Breast epithelium (tissue), 4 donors: ENCODE results near the gene OR1F1. TPM values are rescaled to one million over a fixed set of nuclear protein-coding genes. Genes with fewer than 3 reads are reported as not detected.

ENCODE experiments used
- DNase-seq, 2 donors: peaks; one replicate each; pipeline ENCODE4 v3.0.0-alpha.2; 2019; ENCODE audit warnings: low spot score in 2 of 2
- H3K27ac ChIP-seq, 2 donors: fragments of 200-600 bp; sonication (generic) in 1 of 2; one replicate each; pipeline ENCODE4 v1.5.1; 2016 to 2019; ENCODE audit warnings: mild to moderate bottlenecking in 1 of 2
- H3K27me3 ChIP-seq, 2 donors: fragments of 200-600 bp; sonication (generic) in 1 of 2; one replicate each; pipeline versions ENCODE4 v1.5.1 to v1.6.0; 2017 to 2019; ENCODE audit warnings: control low read depth in 1 of 2, mild to moderate bottlenecking in 1 of 2
- H3K36me3 ChIP-seq: fragments of 200-600 bp; one replicate; pipeline ENCODE4 v1.5.1; 2019
- H3K4me1 ChIP-seq, 2 donors: fragments of 200-600 bp; sonication (generic); one replicate each; pipeline ENCODE4 v1.5.1; 2016 to 2019; ENCODE audit warnings: control low read depth in 1 of 2
- H3K4me3 ChIP-seq, 3 donors: fragments of 200-600 bp; sonication (generic); 1 replicate in 2 of 3; 2 replicates in 1 of 3; pipeline ENCODE4 v1.5.1; 2016 to 2019; ENCODE audit warnings: mild to moderate bottlenecking in 3 of 3, moderate library complexity in 2 of 3
- H3K9me3 ChIP-seq, 2 donors: fragments of 200-600 bp; sonication (generic) in 1 of 2; one replicate each; pipeline ENCODE4 v1.5.1; 2016 to 2019; ENCODE audit warnings: control low read depth in 1 of 2
- POLR2A ChIP-seq: fragments of 450-650 bp; IDR thresholded peaks from one replicate; pipeline ENCODE4 v1.6.1; 2016; ENCODE audit warnings: antibody characterized with exemption, mild to moderate bottlenecking, moderate library complexity
- POLR2AphosphoS5 ChIP-seq, 3 donors: sonication (generic); formaldehyde crosslinking; IDR thresholded peaks; one replicate each; pipeline ENCODE4 v1.6.1; 2017; ENCODE audit warnings: antibody characterized with exemption in 3 of 3
- intact Hi-C: fragments of 100-400 bp; cut with DNase I; formaldehyde crosslinking; loops from one replicate; pipeline ENCODE4 v1.15.1; 2023; ENCODE audit warnings: low total_unique reads
- total RNA-seq, 3 donors: library from RNA; depleted of rRNA; stranded (reverse); fragments of >200 nt; gene quantifications; one replicate each; pipeline ENCODE4 v1.1.0, GENCODE V29; 2016
- TF ChIP-seq, protein P1 (sequence below), 3 donors: fragments of 450-650 bp; IDR thresholded peaks; one replicate each; pipeline ENCODE4 v1.5.1; 2016 to 2017; ENCODE audit warnings: antibody characterized with exemption in 3 of 3, mild to moderate bottlenecking in 3 of 3, moderate library complexity in 3 of 3

The OR1F1 gene
- total RNA-seq, 3 donors from 2014 or later: not detected

DNA sequence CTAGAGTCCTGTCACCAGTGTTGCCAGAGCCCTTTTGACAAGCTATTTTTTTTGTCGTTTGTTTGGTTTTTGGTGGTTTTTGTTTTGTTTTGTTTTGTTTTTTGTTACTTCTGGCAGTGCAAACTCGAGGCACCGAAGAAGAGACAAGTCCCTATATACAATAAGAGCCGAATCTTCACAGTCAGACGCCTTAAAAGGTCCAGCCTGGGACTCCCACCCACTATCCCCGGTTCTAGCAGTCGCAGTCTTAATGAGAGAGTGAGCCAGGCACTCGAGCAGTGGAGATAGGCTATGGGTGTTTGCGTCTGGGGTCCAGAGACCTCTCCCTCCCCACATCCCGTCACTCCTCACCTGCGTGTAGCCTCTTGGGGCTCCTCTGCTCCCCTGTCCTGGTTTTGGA is 1.9 kb downstream of the OR1F1 start:
- H3K4me3 ChIP-seq: no peak overlapping the region
- H3K27me3 ChIP-seq: peaks cover 17 to 97% of the 10 kb centered on the region in 2 donors
- H3K27ac ChIP-seq: no peak overlapping the region
- TF ChIP-seq, protein P1, sequence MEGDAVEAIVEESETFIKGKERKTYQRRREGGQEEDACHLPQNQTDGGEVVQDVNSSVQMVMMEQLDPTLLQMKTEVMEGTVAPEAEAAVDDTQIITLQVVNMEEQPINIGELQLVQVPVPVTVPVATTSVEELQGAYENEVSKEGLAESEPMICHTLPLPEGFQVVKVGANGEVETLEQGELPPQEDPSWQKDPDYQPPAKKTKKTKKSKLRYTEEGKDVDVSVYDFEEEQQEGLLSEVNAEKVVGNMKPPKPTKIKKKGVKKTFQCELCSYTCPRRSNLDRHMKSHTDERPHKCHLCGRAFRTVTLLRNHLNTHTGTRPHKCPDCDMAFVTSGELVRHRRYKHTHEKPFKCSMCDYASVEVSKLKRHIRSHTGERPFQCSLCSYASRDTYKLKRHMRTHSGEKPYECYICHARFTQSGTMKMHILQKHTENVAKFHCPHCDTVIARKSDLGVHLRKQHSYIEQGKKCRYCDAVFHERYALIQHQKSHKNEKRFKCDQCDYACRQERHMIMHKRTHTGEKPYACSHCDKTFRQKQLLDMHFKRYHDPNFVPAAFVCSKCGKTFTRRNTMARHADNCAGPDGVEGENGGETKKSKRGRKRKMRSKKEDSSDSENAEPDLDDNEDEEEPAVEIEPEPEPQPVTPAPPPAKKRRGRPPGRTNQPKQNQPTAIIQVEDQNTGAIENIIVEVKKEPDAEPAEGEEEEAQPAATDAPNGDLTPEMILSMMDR (IDR thresholded peaks at IDR 0.05): no peak
- no peak for TF ChIP-seq POLR2A
- TF ChIP-seq POLR2AphosphoS5 (IDR thresholded peaks at IDR 0.05): no peak
- H3K4me1 ChIP-seq: peaks cover 0 to 5% of the 10 kb centered on the region in 2 donors
- intact Hi-C loops: no loop called here
- no peaks in the 10 kb centered on the region for H3K36me3 ChIP-seq
- DNase-seq: no peak
- no peaks in the 10 kb centered on the region for H3K9me3 ChIP-seq

DNA sequence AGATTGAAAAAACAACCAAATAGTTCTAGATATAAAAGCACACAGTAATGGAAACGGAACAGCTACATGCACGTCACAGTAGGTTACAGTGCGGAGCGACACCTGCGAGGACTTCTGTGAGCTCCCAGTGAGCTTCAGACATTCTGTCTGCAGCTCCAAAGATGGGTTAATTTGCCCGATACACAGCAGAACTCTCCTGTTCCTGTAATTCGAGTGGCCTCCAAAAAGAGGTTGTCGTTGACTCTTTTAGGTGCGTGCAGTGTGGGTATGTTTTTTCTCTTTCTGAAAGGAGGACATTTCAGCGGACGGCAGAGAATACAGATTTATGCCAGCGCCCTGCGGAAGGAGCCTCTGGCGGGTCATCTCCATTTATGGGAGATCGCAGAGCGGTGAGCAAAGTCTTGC is 2.9 kb downstream of the OR1F1 start:
- intact Hi-C loops: no loop called here
- peaks cover 17 to 99% of the 10 kb centered on the region in 2 donors for H3K27me3 ChIP-seq

DNA sequence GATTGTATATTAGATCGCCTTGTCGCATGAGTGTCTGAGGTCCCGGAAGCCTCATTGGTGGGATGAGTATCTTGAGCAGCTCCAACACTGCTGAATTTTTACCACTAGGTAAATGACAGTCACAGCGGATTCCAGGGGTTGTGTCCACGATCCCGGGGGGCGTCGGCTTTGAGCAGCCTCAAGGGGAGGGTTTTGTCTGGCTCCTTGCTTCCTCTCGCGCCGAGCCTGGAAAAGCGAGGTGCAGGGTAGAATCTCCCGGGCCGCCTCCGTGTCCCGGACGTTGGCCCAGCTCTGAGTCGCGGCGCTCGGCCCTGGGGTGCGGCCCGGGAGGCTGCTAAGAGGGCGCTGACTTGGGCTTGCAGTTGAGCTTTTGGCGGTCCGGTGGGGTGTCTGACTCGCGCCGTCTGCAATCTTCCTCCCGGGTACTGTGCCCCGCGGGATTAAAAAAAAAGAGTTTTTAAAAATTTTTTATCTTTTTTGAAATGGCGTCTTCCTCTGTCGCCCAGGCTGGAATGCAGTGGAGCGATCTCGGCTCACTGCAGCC is 4.5 kb downstream of the OR1F1 start:
- intact Hi-C loops: no loop called here
- peaks cover 0 to 5% of the 10 kb centered on the region in 2 donors for H3K4me1 ChIP-seq
- no peaks in the 10 kb centered on the region for H3K36me3 ChIP-seq
- peaks cover 17 to 97% of the 10 kb centered on the region in 2 donors for H3K27me3 ChIP-seq
- TF ChIP-seq POLR2AphosphoS5 (IDR thresholded peaks at IDR 0.05) (no peak), POLR2A (no peak)
- TF ChIP-seq, protein P1 (IDR thresholded peaks at IDR 0.05): no peak
- H3K27ac ChIP-seq: no peak overlapping the region
- H3K9me3 ChIP-seq: no peaks in the 10 kb centered on the region
- DNase-seq: no peak
- H3K4me3 ChIP-seq: no peak overlapping the region

More for the DNA sequence above, 2.9 kb downstream of the OR1F1 start:
- no peak for DNase-seq
- TF ChIP-seq POLR2A: no peak
- no peak for TF ChIP-seq POLR2AphosphoS5 (IDR thresholded peaks at IDR 0.05)
- TF ChIP-seq, protein P1 (IDR thresholded peaks at IDR 0.05): no peak
- Histone ChIP-seq H3K4me3 (no peak overlapping the region), H3K36me3 (no peaks in the 10 kb centered on the region), H3K4me1 (peaks cover 0 to 5% of the 10 kb centered on the region in 2 donors), H3K27ac (no peak overlapping the region), H3K9me3 (no peaks in the 10 kb centered on the region)

DNA sequence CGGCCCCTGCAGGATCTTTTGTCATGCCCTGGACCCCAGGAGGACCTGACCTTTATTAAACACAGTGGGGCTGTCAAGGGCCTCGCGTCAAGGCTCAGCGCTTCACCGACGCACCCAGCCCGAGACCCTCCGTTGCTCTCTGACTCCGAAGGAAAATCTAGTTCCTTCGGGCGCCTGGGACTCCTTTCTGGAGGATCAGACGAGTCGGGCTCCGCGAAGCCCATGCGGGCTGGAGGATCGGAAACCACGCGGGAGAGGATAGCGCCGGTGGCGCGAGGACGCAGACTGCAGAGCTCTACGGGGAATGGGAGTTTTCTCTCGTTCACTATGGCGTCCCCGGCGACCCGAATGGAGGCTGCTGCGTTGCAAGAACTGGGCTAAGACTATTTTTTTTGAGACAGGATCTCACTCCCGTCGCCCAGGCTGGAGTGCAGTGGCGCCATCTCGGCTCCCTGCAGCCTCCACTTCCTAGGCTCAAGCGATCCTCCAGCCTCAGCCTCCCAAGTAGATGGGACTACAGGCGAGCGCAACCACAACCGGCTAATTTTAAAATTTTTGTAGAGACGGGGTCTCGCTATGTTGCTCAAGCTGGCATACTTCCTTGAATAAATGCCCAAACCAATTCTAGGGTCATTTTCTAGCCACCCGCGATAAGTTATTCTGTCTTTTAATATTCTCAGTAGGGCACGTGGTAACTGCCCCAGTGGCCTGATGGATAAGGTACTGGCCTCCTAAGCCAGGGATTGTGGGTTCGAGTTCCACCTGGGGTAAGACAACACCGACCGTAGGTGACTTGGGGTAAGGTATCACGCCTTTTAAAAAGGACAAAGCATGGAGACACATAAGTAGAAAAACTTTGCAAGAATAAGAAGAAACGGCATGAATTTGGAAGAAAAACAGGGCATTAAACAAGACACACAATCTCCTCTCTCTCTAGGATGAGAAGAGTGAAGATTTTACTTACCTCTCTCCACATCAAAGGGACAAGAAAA is 5.5 kb downstream of the OR1F1 start:
- H3K4me3 ChIP-seq: no peak overlapping the region
- H3K36me3 ChIP-seq: no peaks in the 10 kb centered on the region
- DNase-seq: no peak
- peaks cover 15 to 89% of the 10 kb centered on the region in 2 donors for H3K27me3 ChIP-seq
- peaks cover 0 to 5% of the 10 kb centered on the region in 2 donors for H3K4me1 ChIP-seq
- TF ChIP-seq POLR2A (no peak), POLR2AphosphoS5 (IDR thresholded peaks at IDR 0.05) (no peak)
- TF ChIP-seq, protein P1 (IDR thresholded peaks at IDR 0.05): no peak
- H3K9me3 ChIP-seq: no peaks in the 10 kb centered on the region
- intact Hi-C loops: loop anchor here (2.0 kb wide), 1 partner anchor 55 kb away; no protein-coding TSS in a partner anchor
- H3K27ac ChIP-seq: no peak overlapping the region

DNA sequence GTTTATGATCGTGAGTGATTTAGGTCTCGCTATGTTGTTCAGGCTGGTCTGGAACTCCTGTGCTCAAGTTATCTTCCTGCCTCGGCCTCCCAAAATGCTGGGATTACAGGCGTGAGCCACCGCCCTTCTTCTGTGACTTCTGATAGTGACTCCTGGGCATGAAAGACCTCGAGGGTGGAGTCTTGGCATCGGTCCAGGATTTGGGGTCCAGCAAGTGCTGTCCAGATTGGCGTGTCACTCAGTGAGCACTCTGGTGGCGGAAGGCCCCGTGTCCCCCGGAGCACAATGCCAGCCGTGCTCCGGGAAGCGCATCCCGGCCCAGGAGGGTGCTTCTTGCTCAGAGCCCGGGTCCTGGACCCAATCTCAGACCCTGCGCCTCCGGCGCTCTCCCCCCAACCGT is 6.8 kb downstream of the OR1F1 start:
- H3K9me3 ChIP-seq: no peaks in the 10 kb centered on the region
- no peaks in the 10 kb centered on the region for H3K4me1 ChIP-seq
- DNase-seq: no peak
- intact Hi-C loops: loop anchor here (2.0 kb wide), 1 partner anchor 54 kb away; no protein-coding TSS in a partner anchor
- H3K27me3 ChIP-seq: peaks cover 2 to 76% of the 10 kb centered on the region in 2 donors
- H3K4me3 ChIP-seq: no peak overlapping the region
- TF ChIP-seq, protein P1 (IDR thresholded peaks at IDR 0.05): no peak
- TF ChIP-seq POLR2A: no peak
- no peak for TF ChIP-seq POLR2AphosphoS5 (IDR thresholded peaks at IDR 0.05)
- no peak overlapping the region for H3K27ac ChIP-seq
- no peaks in the 10 kb centered on the region for H3K36me3 ChIP-seq
